HG02678 (cell line): Measurements from ENCODE around the gene SLC22A1.
"Not testable (repeated sequence)": the region's sequence is repeated elsewhere in the genome, so short reads cannot be mapped to it uniquely, and the experiment has no call there.

Experiments used
- ATAC-seq: cut with Tn5 transposase; IDR thresholded peaks from one replicate; pipeline ENCODE4 v1.9.1; 2021; ENCODE audit warnings: mild to moderate bottlenecking, moderate library complexity; ENCODE audit not compliant: unreplicated experiment

Gene SLC22A1

DNA sequence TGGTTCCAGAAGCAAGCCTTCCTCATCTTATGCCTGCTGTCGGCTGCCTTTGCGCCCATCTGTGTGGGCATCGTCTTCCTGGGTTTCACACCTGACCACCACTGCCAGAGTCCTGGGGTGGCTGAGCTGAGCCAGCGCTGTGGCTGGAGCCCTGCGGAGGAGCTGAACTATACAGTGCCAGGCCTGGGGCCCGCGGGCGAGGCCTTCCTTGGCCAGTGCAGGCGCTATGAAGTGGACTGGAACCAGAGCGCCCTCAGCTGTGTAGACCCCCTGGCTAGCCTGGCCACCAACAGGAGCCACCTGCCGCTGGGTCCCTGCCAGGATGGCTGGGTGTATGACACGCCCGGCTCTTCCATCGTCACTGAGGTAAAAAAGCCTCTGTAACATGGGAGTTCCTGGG is 366 bp downstream of the SLC22A1 start:
- no peak for ATAC-seq

DNA sequence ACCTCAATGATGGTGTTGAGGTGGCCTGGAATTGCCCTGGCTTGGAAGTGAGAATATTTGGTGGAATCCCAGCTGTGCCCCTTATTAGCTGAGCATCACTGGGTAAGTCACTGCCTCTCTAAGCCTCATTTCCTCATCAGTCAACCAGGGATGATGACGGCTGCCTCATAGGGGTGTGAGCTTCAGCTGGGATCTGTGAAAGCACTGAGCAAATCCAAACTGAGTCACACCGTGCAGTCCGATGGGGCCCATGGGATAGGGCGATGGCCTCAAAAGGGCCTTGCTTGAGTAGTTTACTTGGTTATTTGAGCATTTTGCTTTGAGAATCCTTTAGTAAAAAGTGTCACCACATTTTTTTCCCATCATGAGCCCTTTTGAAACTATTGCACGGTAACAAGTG is 1.1 kb downstream of the SLC22A1 start:
- ATAC-seq: no peak

DNA sequence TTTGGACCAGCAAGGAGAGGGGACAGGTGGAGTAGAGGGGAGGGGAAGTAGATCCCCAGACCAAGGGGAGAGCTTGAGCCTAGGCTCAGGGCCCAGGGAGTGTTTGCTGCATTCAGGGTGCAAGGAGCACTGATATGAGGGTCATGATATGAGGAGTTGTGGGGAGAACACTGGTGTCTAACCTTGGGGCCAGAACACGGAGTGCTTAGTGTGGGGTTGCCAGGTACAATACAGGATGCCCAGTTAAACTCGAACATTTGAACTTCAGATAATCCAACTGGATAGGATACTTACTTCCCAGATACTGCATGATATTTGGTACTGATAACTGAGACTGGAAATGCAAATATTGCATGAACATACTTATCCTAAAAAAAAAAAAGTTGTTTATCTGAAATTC is 2.4 kb downstream of the SLC22A1 start:
- no peak for ATAC-seq

DNA sequence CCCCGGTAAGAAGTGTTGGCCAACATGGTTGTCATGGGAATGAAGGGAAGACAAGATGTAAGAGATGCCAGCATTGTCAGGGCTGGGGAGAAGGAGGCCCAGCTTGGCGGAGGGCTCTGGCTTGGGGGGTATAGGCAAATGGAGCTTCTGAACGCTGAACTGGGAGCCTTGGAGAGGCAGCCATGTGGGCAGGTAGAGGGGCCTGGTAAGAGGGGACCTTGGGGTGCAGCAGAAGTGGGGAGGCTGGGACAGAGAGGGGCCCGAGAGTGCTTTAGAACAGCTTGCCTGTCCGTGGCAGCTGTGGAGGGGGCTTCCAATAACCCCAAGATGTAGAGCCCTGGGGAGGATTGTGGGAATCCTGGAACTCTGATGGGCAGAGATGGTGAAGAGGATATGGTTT is 3.0 kb downstream of the SLC22A1 start:
- no peak for ATAC-seq

DNA sequence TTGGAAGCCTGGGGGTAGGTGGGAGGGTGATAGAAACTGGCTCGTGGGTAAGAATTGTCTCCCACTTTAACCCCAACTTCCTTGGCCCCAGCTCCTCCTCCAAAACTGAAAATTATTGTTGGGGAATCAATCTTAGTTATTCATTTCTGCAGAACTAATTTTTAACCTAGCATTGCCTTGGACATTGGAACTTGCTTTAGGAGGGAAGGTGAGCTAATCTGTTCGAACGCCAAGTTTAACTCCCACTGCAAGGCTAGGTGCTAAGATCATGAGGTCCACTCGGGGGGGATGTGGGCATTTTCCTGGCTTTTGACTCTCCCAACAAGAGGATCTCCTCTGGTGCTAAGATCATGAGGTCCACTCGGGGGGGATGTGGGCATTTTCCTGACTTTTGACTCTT is 3.5 kb downstream of the SLC22A1 start:
- not testable (repeated sequence) for ATAC-seq

DNA sequence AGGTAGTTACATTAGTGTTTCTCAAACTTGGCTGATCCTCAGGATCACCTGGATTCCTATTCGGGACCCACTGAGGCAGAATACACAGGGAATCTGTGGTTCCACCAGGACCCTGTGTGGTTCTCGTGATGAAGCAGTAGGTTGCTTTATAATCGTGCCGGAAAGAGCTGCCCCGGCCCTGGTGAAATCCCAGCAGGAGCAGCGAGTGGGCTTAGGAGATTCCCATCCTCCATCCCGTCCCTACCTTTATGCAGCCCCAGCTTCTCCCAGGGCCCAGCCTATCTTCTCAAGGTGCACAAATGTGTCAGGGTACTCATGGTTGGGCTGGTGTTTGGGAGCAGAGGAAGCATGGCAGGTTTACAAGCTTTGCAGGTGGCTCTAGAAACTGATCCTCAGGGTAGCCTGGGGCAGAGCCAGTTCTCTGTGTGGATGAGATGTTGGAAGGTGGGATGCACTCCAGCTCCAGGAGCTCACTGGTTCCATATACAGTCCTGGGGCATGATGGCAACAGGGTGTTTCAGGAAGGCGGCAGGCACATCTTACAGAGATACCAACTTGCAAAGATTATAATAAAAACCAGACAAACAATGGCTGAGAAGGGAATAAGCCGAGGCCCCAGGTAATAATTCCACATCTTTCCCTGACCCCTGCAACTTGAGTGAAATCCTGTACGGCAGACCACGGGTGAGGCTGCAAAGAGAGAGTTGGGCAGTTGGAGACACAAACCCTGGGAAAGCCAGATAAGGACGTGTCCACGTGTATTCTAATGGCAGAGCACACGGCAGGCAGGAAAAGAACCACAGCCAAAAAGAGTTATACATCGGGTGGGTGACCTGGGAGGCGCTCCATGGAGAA is 5.9 kb downstream of the SLC22A1 start:
- ATAC-seq: no peak

DNA sequence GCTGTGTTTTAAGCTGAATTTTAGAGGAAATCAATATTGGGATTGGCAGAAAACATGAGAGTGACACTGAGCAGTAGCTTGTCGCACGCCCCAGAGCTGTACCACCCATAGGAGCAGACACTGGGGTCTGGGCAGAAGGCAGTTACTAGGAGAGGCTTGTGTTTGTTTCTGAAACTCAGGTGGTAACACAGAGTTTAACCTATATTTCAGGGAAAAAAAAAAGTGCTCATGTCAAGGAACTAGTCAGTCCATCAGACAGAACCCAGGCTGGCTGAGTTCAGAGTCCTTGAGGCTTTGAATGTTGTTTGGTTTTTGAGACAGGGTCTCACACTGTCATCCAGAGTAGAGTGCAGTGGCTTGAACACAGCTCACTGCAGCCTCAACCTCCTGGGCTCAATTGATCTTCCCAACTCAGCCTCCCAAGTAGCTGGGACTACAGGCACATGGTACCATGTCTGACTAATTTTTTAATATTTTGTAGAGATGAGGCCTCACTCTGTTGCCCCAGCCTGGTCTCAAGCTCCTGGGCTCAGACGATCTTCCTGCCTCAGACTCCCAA is 6.6 kb downstream of the SLC22A1 start:
- ATAC-seq: no peak

DNA sequence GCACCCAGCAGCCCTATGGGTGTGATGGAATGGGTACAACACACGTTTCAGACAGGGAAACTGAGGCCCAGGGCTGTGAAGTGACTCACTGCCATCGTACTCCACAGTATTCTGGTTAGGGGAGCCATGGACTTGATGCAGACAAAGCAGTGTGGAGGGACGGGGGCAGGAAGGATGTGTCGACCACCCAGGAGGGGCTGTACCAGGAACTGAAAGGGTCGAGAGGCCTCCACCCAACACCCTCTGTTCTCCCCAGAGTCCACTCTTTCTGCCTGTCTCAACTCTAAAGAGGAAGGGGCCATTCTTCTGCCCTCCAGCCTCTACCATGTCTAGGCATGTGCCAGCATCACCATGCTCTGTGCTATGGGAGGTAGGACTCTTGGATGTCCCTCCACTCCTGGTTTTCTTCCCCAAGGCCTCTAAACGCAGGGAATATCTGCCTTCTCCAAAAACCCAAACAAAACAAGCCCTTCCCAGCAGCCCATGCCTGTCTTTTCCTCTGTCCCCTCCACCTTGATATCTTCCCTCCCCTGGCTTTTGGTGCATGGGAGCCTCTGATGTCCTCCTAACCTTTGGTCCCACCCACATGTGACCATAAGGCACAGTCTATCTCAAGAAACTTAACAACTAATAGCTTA is 7.4 kb downstream of the SLC22A1 start:
- no peak for ATAC-seq

DNA sequence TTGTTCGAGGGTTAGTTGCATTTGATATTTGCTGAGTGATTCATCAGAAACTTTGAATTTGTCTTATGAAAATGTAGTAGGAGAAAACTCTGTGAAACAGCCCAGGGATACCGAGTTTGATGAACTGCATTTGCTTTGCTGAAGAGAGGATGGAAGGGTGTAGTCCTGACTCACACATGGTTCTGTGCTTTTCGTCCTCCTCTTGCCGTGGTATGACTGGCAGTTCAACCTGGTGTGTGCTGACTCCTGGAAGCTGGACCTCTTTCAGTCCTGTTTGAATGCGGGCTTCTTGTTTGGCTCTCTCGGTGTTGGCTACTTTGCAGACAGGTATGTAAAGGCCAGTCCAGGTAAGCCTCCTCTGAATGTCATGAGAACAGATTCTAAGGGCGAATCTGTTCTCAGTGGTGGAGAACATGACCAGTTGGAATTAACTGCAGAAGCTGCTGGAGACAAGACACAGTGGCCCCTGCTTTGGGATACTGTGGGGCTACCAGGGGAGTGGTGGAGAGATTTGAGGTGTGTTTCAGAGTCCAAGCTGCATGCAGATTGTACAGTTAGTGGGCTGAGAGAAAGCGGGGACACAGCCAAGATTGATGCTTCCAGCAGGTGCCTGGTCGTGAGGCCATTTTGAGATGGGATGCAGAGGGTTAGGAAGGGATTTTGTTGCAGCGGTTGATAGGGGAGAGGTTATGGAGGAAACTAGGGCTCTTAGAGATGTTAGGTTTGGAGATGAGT is 8.4 kb downstream of the SLC22A1 start:
- ATAC-seq: no peak

DNA sequence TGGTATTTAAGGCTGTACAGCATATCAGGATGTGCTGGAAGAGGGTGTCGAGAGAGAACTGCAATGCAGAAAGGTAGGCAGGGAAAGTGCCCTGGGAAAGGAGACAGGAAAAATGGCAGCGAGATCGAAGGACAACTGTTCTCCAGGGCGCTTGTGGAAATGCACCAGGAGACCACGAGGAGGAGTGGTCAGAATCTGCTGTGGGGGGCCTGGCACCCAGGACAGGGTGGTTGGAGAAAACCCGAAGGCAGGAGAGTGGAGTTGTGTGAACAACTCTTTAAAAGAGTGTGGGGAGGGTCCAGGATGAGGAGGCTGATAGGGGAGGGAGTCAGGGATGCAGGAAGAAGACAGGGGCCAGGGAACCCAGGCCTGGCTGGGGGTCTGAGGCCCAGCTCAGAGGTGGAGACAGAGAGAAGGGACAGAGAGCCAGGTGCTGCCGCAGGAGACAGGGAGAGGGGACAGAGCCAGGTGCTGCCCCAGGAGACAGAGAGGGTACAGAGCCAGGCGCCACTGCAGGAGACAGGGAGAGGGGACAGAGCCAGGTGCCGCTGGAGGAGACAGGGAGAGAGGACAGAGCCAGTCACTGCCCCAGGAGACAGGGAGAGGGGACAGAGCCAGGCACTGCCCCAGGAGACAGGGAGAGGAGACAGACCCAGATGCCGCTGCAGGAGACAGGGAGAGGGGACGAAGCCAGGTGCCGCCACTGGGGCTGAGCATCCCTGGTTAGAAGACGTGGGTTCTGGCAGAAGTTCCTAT is 9.3 kb downstream of the SLC22A1 start:
- ATAC-seq: no peak

DNA sequence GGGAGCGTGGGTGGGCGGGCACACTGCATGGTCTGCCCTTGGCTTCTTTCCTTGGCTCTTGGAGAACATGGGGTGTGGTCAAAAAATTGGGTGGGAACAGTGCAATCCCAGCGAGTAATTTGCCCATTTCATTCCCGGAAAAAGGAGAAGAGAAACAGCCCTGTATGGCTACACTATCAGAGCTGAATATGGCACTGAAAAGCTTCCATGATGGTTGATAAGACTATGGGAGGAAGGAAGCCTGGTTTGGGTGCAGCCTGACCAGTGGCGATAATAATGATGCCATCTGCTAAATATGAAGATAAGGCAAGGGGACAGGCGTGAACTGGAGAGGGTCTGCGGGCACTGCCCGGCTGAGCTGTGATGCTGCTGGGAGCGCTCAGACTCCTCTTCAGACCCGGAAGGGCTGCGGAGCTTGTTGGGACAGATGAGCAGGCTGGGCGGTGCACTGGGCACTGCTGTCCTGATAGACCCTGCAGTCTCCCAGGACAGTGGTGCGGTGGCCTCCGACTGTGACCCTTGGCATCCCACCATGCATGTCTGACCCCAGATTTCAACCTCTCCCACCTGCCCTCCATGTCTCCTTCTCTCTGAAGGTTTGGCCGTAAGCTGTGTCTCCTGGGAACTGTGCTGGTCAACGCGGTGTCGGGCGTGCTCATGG is 10.2 kb downstream of the SLC22A1 start:
- no peak for ATAC-seq

DNA sequence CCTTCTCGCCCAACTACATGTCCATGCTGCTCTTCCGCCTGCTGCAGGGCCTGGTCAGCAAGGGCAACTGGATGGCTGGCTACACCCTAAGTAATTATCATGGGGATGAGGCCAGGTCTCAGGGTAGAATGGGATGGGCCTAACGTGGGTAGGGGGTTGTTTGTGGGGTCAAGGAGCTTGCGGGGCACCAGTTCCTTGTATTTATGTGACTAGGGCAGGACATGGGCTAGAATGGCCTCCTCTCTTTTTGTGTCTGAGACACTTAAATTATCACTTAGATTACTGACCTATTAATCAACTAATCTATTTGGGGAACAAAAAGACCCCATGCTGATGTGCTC is 10.7 kb downstream of the SLC22A1 start:
- no peak for ATAC-seq

DNA sequence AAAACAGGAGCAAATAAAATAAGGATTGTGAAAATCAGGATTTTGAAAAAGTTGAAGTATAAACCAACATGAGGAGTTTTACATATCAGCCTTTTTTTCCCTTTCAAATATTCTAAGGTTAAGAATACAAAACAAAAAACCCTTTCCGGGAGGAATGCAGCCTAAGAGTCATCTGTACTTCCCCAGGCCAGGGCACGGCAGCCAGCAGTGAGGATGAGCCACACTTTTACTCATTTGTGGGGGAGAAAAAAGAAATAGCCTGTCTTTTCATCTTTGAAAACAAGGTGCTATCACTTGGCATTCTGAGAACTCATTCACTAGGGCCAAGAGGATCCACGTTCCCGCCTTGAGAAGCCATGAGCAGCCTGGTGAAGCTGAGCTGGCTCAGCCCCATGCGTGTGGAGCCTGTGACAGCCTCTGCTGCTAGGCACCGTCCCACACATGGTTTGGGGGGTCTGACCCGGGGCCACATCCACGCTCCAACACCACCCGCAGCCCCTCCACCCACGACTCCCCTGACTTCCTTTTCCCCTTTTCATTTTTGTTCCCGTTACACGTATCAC is 11.2 kb downstream of the SLC22A1 start:
- ATAC-seq: no peak

DNA sequence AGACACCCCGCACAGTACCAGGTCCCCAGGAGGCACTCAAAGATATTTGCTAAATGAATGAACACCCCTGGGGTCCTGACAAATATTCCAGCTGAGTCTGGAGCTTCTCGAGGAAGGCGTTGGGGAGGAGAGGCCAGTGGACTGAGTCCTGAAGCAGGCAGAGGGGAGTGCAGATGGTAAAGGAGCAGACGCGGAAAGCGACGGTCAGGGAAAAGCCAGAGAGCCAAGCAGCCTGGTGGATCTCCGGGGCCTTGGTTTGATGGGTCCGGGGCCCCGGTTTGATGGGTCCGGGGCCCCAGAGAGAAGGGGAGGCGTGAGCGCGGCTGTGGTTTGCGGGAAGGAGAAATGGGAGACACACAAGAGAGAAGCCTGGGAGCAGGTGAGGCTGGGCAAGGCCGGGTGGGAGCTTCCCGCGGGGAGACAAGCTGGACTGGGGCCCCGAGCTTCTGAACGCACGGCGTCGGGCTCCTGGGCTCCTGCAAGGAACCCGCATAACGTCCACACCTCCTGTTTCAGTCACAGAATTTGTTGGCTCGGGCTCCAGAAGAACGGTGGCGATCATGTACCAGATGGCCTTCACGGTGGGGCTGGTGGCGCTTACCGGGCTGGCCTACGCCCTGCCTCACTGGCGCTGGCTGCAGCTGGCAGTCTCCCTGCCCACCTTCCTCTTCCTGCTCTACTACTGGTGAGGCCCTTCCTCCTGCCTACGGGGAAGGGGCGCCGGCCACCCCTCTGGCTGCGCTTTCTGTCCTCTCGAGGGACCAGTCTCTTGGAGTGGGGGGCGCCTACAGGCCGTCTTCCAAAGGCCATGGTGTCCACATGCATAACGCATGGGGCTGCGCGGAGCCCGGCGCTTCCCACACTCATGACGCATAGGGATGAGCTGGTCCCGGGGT is 12.1 kb downstream of the SLC22A1 start:
- no peak for ATAC-seq

DNA sequence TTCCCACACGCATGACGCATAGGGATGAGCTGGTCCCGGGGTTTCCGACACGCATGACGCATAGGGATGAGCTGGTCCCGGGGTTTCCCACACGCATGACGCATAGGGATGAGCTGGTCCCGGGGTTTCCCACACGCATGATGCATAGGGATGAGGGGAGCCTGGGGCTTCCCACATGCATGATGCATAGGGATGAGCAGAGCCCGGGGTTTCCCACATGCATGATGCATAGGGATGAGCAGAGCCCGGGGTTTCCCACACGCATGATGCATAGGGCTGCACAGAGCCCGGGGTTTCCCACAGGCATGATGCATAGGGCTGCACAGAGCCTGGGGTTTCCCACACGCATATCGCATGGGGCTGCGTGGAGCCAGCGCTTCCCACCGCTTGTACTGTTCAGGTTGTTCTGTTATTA is 12.7 kb downstream of the SLC22A1 start:
- ATAC-seq: not testable (repeated sequence)

DNA sequence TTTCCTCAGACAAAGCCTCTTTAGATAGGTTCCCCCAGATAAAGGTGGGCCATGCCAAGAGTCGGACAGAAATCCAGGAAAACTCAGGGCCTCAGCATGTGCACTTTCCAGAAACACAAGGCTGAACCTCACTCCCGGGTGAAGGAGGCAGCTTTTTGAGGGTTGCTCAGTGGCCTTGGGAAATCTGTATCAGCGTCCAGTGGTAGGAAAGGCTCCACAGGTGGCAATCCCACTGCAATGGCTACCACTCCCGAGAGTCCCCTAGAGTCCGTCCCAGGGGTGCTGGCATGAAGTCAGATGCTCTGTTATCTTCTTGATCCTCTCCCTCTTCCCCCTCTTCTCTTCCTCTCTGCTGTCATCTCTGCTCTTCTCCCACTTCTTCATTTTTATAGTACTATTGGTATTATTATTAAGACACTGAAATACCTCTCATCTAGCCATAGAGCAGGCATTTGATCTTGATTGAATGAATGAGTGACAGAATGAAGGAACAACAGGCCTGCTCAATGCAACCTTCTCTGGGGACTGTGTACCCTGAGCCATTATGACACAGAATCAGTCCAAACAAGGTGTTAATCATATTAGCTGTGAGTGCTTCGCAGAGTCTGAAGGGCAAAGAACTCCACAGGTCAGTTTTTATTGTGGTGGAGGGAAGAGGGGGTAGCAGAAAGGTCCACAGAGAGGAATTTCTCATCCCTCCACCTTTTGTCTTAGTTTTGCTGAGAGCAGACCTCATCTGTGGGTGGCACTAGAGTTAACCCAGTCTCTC is 13.3 kb downstream of the SLC22A1 start:
- no peak for ATAC-seq

DNA sequence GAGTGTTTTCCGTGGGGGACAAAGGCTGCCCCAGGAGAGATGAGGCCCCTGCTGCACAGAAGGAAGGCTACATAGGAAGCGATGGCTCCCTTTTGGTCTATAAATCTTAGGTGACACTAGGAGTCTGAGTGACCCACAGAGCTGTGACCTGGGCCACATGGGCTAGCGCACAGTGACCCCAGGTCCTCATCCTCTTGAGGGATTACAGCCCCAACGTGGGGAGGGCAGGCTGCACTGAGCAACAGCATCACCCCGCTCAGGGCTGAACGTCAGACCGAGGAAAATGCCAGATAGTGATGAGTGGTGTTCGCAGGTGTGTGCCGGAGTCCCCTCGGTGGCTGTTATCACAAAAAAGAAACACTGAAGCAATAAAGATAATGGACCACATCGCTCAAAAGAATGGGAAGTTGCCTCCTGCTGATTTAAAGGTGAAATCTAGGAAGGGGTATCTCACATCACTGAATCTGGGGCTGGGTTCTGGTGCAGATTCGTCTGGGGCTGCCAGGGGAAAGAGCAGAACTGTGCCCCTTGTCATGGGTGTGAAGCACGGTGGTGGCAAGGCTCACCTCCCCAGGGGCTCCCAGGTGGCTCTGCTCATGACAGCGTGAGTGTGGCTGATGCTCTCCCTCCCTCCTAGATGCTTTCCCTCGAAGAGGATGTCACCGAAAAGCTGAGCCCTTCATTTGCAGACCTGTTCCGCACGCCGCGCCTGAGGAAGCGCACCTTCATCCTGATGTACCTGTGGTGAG is 14.5 kb downstream of the SLC22A1 start:
- ATAC-seq: no peak
